OCI-LY7 (cell line): Measurements from ENCODE around the gene ACOT8.

ENCODE experiments used
- CTCF ChIP-seq: fragments of 200-600 bp; sonication (generic); conservative IDR thresholded peaks from 2 replicates; pipeline ENCODE4 v1.5.1; 2014; ENCODE audit warnings: mild to moderate bottlenecking, antibody characterized with exemption, low read length, moderate library complexity, mixed read lengths
- EZH2phosphoT487 ChIP-seq: fragments of 200-600 bp; sonication (generic); IDR thresholded peaks from 2 replicates; pipeline ENCODE4 v1.6.1; 2018; ENCODE audit warnings: low read depth, borderline replicate concordance, mild to moderate bottlenecking, mixed run types, antibody characterized with exemption, low read length, moderate library complexity, mixed read lengths

- no peak for TF ChIP-seq CTCF
- TF ChIP-seq EZH2phosphoT487 = no peak
These were observed 25.4 kb upstream of the ACOT8 start for GRCh38 chr20:45882469-45883099.
